Renal pelvis (tissue), 4 donors: ENCODE data around the gene DCAF17. TPM values are rescaled to one million over a fixed set of nuclear protein-coding genes. Genes with fewer than 3 reads are reported as not detected.
A peak's percentile ranks its signal among the peaks of the same experiment; 100 is the strongest.
"Not testable (repeated sequence)": the region's sequence is repeated elsewhere in the genome, so short reads cannot be mapped to it uniquely, and the experiment has no call there.

Experiments
- DNase-seq: peaks from one replicate; pipeline ENCODE4 v3.0.0-alpha.2; 2013
- polyA plus RNA-seq, 3 donors: library from polyadenylated mRNA; unstranded; fragments of 120-200 nt; gene quantifications; one replicate each; pipeline ENCODE4 v1.2.1, GENCODE V29; 2013; ENCODE audit not compliant: insufficient read length in 3 of 3

DCAF17 gene
- polyA plus RNA-seq, 3 donors, result 20.1 to 34.5 (median 34.0) TPM

GRCh38 chr2:171436307-171436706 lies 2.3 kb downstream of the DCAF17 start:
- no peak for DNase-seq

GRCh38 chr2:171441470-171441869 lies 7.4 kb downstream of the DCAF17 start:
- no peak for DNase-seq

GRCh38 chr2:171447675-171448074 lies 13.6 kb downstream of the DCAF17 start:
- DNase-seq, result no peak

GRCh38 chr2:171451074-171451473 lies 17.0 kb downstream of the DCAF17 start:
- no peak for DNase-seq

GRCh38 chr2:171452773-171453172 lies 18.7 kb downstream of the DCAF17 start:
- no peak for DNase-seq

GRCh38 chr2:171459498-171459897 lies 25.5 kb downstream of the DCAF17 start:
- DNase-seq, result no peak

GRCh38 chr2:171460537-171460936 lies 26.5 kb downstream of the DCAF17 start:
- DNase-seq, result no peak

- DNase-seq, result no peak
These were observed 35.1 kb downstream of the DCAF17 start for GRCh38 chr2:171469176-171469575.

GRCh38 chr2:171470129-171470528 lies 36.1 kb downstream of the DCAF17 start:
- DNase-seq, result no peak

- no peak for DNase-seq
These were observed 42.0 kb downstream of the DCAF17 start for GRCh38 chr2:171475979-171476378.

GRCh38 chr2:171478345-171478744 lies 44.3 kb downstream of the DCAF17 start:
- DNase-seq, result no peak

- no peak for DNase-seq
These were observed 45.3 kb downstream of the DCAF17 start for GRCh38 chr2:171479154-171479814.

- DNase-seq, result peak; percentile 71
These were observed 46.9 kb downstream of the DCAF17 start for GRCh38 chr2:171480908-171481307.

GRCh38 chr2:171482308-171482707 lies 48.3 kb downstream of the DCAF17 start:
- no peak for DNase-seq

- peak; percentile 51 for DNase-seq
These were observed 48.9 kb downstream of the DCAF17 start for GRCh38 chr2:171482877-171483276.

- DNase-seq, result no peak
These were observed 49.8 kb downstream of the DCAF17 start for GRCh38 chr2:171483793-171484192.

- no peak for DNase-seq
These were observed 51.1 kb downstream of the DCAF17 start for GRCh38 chr2:171485116-171485515.

- no peak for DNase-seq
These were observed 53.2 kb downstream of the DCAF17 start for GRCh38 chr2:171487201-171487600.

GRCh38 chr2:171487803-171488259 lies 53.8 kb downstream of the DCAF17 start:
- no peak for DNase-seq

- DNase-seq, result no peak
These were observed 56.6 kb downstream of the DCAF17 start for GRCh38 chr2:171490577-171490976.

GRCh38 chr2:171491292-171491691 lies 57.3 kb downstream of the DCAF17 start:
- no peak for DNase-seq

- no peak for DNase-seq
These were observed 58.6 kb downstream of the DCAF17 start for GRCh38 chr2:171492664-171493063.

GRCh38 chr2:171497664-171498063 lies 63.6 kb downstream of the DCAF17 start:
- DNase-seq, result not testable (repeated sequence)

GRCh38 chr2:171505374-171505773 lies 71.3 kb downstream of the DCAF17 start:
- DNase-seq, result no peak
